HG02840 (cell line): Measurements from ENCODE around the gene IL15RA.

Experiments
- ATAC-seq: cut with Tn5 transposase; IDR thresholded peaks from one replicate; pipeline ENCODE4 v1.9.1; 2021; ENCODE audit warnings: mild to moderate bottlenecking, moderate library complexity, moderate number of reproducible peaks; ENCODE audit not compliant: unreplicated experiment, low FRiP score

IL15RA gene

GRCh38 chr10:5977471-5978229 lies at the start of gene IL15RA:
Gene IL15RA, minus strand, starts transcription at chr10:5977543. Its CDS starts 51 bp downstream, at chr10:5977492.
- ATAC-seq: peak; percentile 62

GRCh38 chr10:6025683-6026255 lies 48.4 kb upstream of the IL15RA start:
- ATAC-seq: no peak

- no peak for ATAC-seq
Measured at GRCh38 chr10:6024334-6024682, 47.0 kb upstream of the IL15RA start.

- no peak for ATAC-seq
Measured at GRCh38 chr10:6023661-6024333, 46.5 kb upstream of the IL15RA start.

- no peak for ATAC-seq
Measured at GRCh38 chr10:6022660-6023059, 45.3 kb upstream of the IL15RA start.

GRCh38 chr10:6020826-6021225 lies 43.5 kb upstream of the IL15RA start:
- no peak for ATAC-seq

GRCh38 chr10:6019796-6020195 lies 42.5 kb upstream of the IL15RA start:
- ATAC-seq: no peak

GRCh38 chr10:6019010-6019782 lies 41.9 kb upstream of the IL15RA start:
- no peak for ATAC-seq

- ATAC-seq: no peak
Measured at GRCh38 chr10:6018422-6018821, 41.1 kb upstream of the IL15RA start.

GRCh38 chr10:6017781-6018354 lies 40.5 kb upstream of the IL15RA start:
- ATAC-seq: no peak

- no peak for ATAC-seq
Measured at GRCh38 chr10:6014241-6014761, 37.0 kb upstream of the IL15RA start.

- no peak for ATAC-seq
Measured at GRCh38 chr10:6013413-6014192, 36.3 kb upstream of the IL15RA start.

GRCh38 chr10:6012121-6012905 lies 35.0 kb upstream of the IL15RA start:
- ATAC-seq: no peak

GRCh38 chr10:6011558-6011957 lies 34.2 kb upstream of the IL15RA start:
- ATAC-seq: no peak

- no peak for ATAC-seq
Measured at GRCh38 chr10:6010569-6010968, 33.2 kb upstream of the IL15RA start.

GRCh38 chr10:6009961-6010360 lies 32.6 kb upstream of the IL15RA start:
- no peak for ATAC-seq

GRCh38 chr10:6009150-6009549 lies 31.8 kb upstream of the IL15RA start:
- ATAC-seq: no peak

- no peak for ATAC-seq
Measured at GRCh38 chr10:6008497-6009142, 31.3 kb upstream of the IL15RA start.
